Measurements from ENCODE around the gene ADAMTSL4. TPM values are rescaled to one million over a fixed set of nuclear protein-coding genes. Genes with fewer than 3 reads are reported as not detected.

ADAMTSL4 gene
- total and polyA plus RNA-seq, 9 of the 15 experiments (the other 6 are each of a cell fraction or from before 2014, with no cell fraction given): 12.7 to 212 (median 35.6) TPM

DNA sequence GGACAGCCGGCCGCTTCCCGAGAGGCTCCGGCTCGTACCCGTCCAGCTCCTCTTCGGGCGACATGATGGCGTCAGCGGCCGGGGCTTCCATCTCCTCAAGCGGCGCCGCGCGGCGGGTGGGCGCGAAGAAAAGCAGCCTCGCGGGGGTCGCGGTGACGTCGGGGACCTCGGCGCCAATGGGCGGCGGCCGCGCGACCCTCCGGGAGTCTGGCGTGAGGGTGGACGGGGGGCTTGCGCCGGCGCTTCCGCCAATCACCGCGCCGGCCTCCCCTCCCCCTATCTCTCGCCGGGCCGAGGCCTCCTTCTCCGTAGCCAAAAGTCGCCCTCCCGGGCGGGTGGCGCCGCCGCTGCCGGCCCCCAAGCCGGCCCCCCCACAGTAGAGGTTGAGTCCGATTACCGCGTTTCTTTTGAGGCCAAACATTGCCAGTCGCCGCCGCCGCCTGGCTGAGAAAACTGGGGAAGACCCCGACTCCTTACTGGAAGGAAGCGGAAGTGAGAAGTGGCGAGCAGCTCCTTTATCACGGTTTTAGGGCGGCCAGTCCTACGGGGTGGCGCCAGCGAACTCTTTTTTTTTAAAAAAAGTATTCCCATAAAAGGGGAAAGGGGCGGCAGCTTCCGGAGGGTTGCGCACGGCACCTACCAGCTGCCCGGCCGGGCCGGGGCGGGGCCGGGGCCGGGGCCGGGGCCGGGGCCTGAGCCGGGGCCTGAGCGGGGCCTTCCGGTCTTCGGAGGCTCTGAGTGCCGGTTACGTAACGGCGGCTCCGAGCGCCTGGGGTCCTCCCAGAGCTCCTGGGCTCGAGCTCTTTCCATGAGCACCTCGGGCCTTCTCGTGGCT lies 30.1 kb downstream of the ADAMTSL4 start, which contains the start of gene MCL1 (continued):
- TF ChIP-seq, protein P1, sequence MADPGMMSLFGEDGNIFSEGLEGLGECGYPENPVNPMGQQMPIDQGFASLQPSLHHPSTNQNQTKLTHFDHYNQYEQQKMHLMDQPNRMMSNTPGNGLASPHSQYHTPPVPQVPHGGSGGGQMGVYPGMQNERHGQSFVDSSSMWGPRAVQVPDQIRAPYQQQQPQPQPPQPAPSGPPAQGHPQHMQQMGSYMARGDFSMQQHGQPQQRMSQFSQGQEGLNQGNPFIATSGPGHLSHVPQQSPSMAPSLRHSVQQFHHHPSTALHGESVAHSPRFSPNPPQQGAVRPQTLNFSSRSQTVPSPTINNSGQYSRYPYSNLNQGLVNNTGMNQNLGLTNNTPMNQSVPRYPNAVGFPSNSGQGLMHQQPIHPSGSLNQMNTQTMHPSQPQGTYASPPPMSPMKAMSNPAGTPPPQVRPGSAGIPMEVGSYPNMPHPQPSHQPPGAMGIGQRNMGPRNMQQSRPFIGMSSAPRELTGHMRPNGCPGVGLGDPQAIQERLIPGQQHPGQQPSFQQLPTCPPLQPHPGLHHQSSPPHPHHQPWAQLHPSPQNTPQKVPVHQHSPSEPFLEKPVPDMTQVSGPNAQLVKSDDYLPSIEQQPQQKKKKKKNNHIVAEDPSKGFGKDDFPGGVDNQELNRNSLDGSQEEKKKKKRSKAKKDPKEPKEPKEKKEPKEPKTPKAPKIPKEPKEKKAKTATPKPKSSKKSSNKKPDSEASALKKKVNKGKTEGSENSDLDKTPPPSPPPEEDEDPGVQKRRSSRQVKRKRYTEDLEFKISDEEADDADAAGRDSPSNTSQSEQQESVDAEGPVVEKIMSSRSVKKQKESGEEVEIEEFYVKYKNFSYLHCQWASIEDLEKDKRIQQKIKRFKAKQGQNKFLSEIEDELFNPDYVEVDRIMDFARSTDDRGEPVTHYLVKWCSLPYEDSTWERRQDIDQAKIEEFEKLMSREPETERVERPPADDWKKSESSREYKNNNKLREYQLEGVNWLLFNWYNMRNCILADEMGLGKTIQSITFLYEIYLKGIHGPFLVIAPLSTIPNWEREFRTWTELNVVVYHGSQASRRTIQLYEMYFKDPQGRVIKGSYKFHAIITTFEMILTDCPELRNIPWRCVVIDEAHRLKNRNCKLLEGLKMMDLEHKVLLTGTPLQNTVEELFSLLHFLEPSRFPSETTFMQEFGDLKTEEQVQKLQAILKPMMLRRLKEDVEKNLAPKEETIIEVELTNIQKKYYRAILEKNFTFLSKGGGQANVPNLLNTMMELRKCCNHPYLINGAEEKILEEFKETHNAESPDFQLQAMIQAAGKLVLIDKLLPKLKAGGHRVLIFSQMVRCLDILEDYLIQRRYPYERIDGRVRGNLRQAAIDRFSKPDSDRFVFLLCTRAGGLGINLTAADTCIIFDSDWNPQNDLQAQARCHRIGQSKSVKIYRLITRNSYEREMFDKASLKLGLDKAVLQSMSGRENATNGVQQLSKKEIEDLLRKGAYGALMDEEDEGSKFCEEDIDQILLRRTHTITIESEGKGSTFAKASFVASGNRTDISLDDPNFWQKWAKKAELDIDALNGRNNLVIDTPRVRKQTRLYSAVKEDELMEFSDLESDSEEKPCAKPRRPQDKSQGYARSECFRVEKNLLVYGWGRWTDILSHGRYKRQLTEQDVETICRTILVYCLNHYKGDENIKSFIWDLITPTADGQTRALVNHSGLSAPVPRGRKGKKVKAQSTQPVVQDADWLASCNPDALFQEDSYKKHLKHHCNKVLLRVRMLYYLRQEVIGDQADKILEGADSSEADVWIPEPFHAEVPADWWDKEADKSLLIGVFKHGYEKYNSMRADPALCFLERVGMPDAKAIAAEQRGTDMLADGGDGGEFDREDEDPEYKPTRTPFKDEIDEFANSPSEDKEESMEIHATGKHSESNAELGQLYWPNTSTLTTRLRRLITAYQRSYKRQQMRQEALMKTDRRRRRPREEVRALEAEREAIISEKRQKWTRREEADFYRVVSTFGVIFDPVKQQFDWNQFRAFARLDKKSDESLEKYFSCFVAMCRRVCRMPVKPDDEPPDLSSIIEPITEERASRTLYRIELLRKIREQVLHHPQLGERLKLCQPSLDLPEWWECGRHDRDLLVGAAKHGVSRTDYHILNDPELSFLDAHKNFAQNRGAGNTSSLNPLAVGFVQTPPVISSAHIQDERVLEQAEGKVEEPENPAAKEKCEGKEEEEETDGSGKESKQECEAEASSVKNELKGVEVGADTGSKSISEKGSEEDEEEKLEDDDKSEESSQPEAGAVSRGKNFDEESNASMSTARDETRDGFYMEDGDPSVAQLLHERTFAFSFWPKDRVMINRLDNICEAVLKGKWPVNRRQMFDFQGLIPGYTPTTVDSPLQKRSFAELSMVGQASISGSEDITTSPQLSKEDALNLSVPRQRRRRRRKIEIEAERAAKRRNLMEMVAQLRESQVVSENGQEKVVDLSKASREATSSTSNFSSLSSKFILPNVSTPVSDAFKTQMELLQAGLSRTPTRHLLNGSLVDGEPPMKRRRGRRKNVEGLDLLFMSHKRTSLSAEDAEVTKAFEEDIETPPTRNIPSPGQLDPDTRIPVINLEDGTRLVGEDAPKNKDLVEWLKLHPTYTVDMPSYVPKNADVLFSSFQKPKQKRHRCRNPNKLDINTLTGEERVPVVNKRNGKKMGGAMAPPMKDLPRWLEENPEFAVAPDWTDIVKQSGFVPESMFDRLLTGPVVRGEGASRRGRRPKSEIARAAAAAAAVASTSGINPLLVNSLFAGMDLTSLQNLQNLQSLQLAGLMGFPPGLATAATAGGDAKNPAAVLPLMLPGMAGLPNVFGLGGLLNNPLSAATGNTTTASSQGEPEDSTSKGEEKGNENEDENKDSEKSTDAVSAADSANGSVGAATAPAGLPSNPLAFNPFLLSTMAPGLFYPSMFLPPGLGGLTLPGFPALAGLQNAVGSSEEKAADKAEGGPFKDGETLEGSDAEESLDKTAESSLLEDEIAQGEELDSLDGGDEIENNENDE (IDR thresholded peaks at IDR 0.05; ENCODE audit: low read depth, low read length): no peak
- TF ChIP-seq ZNF324 (CRISPR knock-in tag; IDR thresholded peaks at IDR 0.05) (no peak), CEBPG (CRISPR knock-in tag; IDR thresholded peaks at IDR 0.05) (no peak), CEBPG (tag; conservative IDR thresholded peaks at IDR 0.05 in 1 of 2, IDR thresholded peaks at IDR 0.05 in 1 of 2) (peak; percentile 69 to 78), ZZZ3 (IDR thresholded peaks at IDR 0.05) (no peak), MTA1 (IDR thresholded peaks at IDR 0.05; ENCODE audit: borderline replicate concordance) (no peak), ZNF668 (CRISPR knock-in tag; IDR thresholded peaks at IDR 0.05) (no peak), PRMT5 (CRISPR knock-in tag; IDR thresholded peaks at IDR 0.05) (no peak), NONO (IDR thresholded peaks at IDR 0.05; ENCODE audit: low read depth in 2 of 2, low read length in 1 of 2) (peak in 1 of 2 experiments; percentile 80; a peak in 2 of 4 replicates), ZC3H4 (CRISPR knock-in tag; IDR thresholded peaks at IDR 0.05; ENCODE audit: borderline replicate concordance) (peak; percentile 95), BHLHE40 (IDR thresholded peaks at IDR 0.05; ENCODE audit: low read length) (no peak)

All from K562 (cell line).